Jurkat, Clone E6-1 (cell line): Measurements from ENCODE around the gene EPHB2.
"Not testable (repeated sequence)": the region's sequence is repeated elsewhere in the genome, so short reads cannot be mapped to it uniquely, and the experiment has no call there.

ENCODE experiments used
- DNase-seq: peaks from one replicate; pipeline ENCODE4 v3.0.0-alpha.2; 2011; ENCODE audit warnings: low read depth, low spot score
- H3K4me3 ChIP-seq: 2 replicates; pipeline ENCODE4 v1.5.1; 2011; ENCODE audit warnings: mild to moderate bottlenecking, low read length, control low read depth, moderate library complexity

The EPHB2 gene

GRCh38 chr1:22687191-22687590 is 23.4 kb upstream of the EPHB2 start:
- H3K4me3 ChIP-seq = no peak overlapping the region
- DNase-seq = no peak

- no peak for DNase-seq
- no peak overlapping the region for H3K4me3 ChIP-seq
Observed at GRCh38 chr1:22688466-22688865, 22.2 kb upstream of the EPHB2 start.

GRCh38 chr1:22689505-22689904 is 21.1 kb upstream of the EPHB2 start:
- H3K4me3 ChIP-seq = no peak overlapping the region
- no peak for DNase-seq

- H3K4me3 ChIP-seq = no peak overlapping the region
- DNase-seq = no peak
Observed at GRCh38 chr1:22691031-22691753, 19.4 kb upstream of the EPHB2 start.

- H3K4me3 ChIP-seq = no peak overlapping the region
- no peak for DNase-seq
Observed at GRCh38 chr1:22694172-22694571, 16.5 kb upstream of the EPHB2 start.

GRCh38 chr1:22696610-22697009 is 14.0 kb upstream of the EPHB2 start:
- DNase-seq = no peak
- H3K4me3 ChIP-seq = no peak overlapping the region

- no peak overlapping the region for H3K4me3 ChIP-seq
- no peak for DNase-seq
Observed at GRCh38 chr1:22697980-22698379, 12.7 kb upstream of the EPHB2 start.

- no peak for DNase-seq
- H3K4me3 ChIP-seq = no peak overlapping the region
Observed at GRCh38 chr1:22699681-22700520, 10.7 kb upstream of the EPHB2 start.

- H3K4me3 ChIP-seq = no peak overlapping the region
- DNase-seq = no peak
Observed at GRCh38 chr1:22702296-22703085, 8.1 kb upstream of the EPHB2 start.

GRCh38 chr1:22704440-22705067 is 6.1 kb upstream of the EPHB2 start:
- H3K4me3 ChIP-seq = no peak overlapping the region
- peak; percentile 59 for DNase-seq

GRCh38 chr1:22705586-22705985 is 5.1 kb upstream of the EPHB2 start:
- DNase-seq = no peak
- no peak overlapping the region for H3K4me3 ChIP-seq

- not testable (repeated sequence) for DNase-seq, H3K4me3 ChIP-seq
Observed at GRCh38 chr1:22706100-22706499, 4.5 kb upstream of the EPHB2 start.

- no peak overlapping the region for H3K4me3 ChIP-seq
Observed at GRCh38 chr1:22708777-22709176, 1.9 kb upstream of the EPHB2 start.

GRCh38 chr1:22709227-22709626 is 1.4 kb upstream of the EPHB2 start:
- no peak overlapping the region for H3K4me3 ChIP-seq
- DNase-seq = no peak

More at GRCh38 chr1:22708777-22709176, 1.9 kb upstream of the EPHB2 start:
- no peak for DNase-seq

GRCh38 chr1:22709891-22710700 is 543 bp upstream of the EPHB2 start:
- DNase-seq = peak; percentile 29
- H3K4me3 ChIP-seq = peak overlapping the region; percentile 38

- H3K4me3 ChIP-seq = no peak overlapping the region; the same call in 1 of the 2 replicates
- DNase-seq = no peak
Observed at GRCh38 chr1:22711071-22711470, 432 bp downstream of the EPHB2 start.

- DNase-seq = peak; percentile 34
- H3K4me3 ChIP-seq = no peak overlapping the region
Observed at GRCh38 chr1:22711591-22712501, 1.2 kb downstream of the EPHB2 start.
